K562 (cell line): ENCODE measurements around the gene LRP1B. TPM values are rescaled to one million over a fixed set of nuclear protein-coding genes. Genes with fewer than 3 reads are reported as not detected.

Experiments used
- ATAC-seq: fragments of 200-7000 bp; cut with Tn5 transposase; 3 replicates; pipeline ENCODE4 v1.9.1; 2020; ENCODE audit warnings: moderate library complexity
- BruUV-seq: library from RNA; stranded (reverse); fragments of 400-500 nt; replicated peaks from 2 replicates; lab custom pipeline; 2021; lab: Mats Ljungman, UMichigan
- CTCF ChIA-PET: fragments of 300-600 bp; formaldehyde crosslinking; extraction: SDS; loops from one replicate; lab custom pipeline; 2021; ENCODE audit warnings: low intra/inter-chr PET ratio; lab: Yijun Ruan, JAX
- POLR2A ChIA-PET: fragments of 300-600, 350-650 bp; sonication (Branson Sonifier 250); formaldehyde crosslinking; extraction: SDS; loops from one replicate; lab custom pipeline; 2021; ENCODE audit warnings: antibody characterized with exemption, inconsistent platforms; lab: Yijun Ruan, JAX
- DNase-seq, 4 experiments: peaks; one replicate each; pipeline versions ENCODE4 v3.0.0 to v3.0.0-alpha.2; 2011 to 2018; ENCODE audit warnings: low spot score in 3 of 4, mixed read lengths in 3 of 4; ENCODE audit errors: extremely low read depth in 1 of 4
- FAIRE-seq: peaks from 2 replicates; lab custom pipeline; 2011; peaks lifted over from hg19 to GRCh38; lab: Jason Lieb, UNC
- H2AFZ ChIP-seq: 2 replicates; pipeline ENCODE4 v1.6.0; 2011; ENCODE audit warnings: low read depth, low read length, control low read depth, inconsistent platforms
- H3K27ac ChIP-seq: fragments of 200-600 bp; 3 replicates; pipeline ENCODE4 v1.8.0; 2011; ENCODE audit warnings: low read depth, mild to moderate bottlenecking, control low read depth, inconsistent platforms, low read length, moderate library complexity, mixed read lengths; ENCODE audit errors: extremely low read depth
- H3K27me3 ChIP-seq, 2 experiments: fragments of 300-600 bp in 1 of 2; 2 replicates in 1 of 2; 3 replicates in 1 of 2; pipeline versions ENCODE4 v1.6.0 to v1.8.0; 2011; ENCODE audit warnings: inconsistent platforms in 2 of 2, low read length in 2 of 2, mild to moderate bottlenecking in 1 of 2, mixed read lengths in 1 of 2, moderate library complexity in 1 of 2; ENCODE audit not compliant: control insufficient read depth in 2 of 2, insufficient read depth in 2 of 2
- H3K36me3 ChIP-seq: fragments of 300-600 bp; 3 replicates; pipeline ENCODE4 v1.8.0; 2011; ENCODE audit warnings: mild to moderate bottlenecking, low read length, inconsistent platforms; ENCODE audit not compliant: control insufficient read depth, insufficient read depth
- H3K4me1 ChIP-seq, 2 experiments: fragments of 200-600 bp in 1 of 2; replicated peaks in 1 of 2; 2 replicates in 1 of 2; 3 replicates in 1 of 2; pipeline versions ENCODE4 v1.5.1 to v1.8.0; 2011; ENCODE audit warnings: inconsistent platforms in 2 of 2, low read length in 2 of 2, mild to moderate bottlenecking in 1 of 2, mixed read lengths in 1 of 2, moderate library complexity in 1 of 2; ENCODE audit not compliant: control insufficient read depth in 2 of 2, insufficient read depth in 2 of 2
- H3K4me2 ChIP-seq: 2 replicates; pipeline ENCODE4 v1.6.1; 2011; ENCODE audit warnings: low read length, control low read depth, inconsistent platforms, mixed read lengths; ENCODE audit not compliant: insufficient read depth
- H3K4me3 ChIP-seq: fragments of 200-600 bp; sonication (generic), shearing (Covaris generic); 2 replicates; pipeline ENCODE4 v1.5.1; 2016; ENCODE audit warnings: control low read depth, inconsistent platforms
- H3K79me2 ChIP-seq: fragments of 200-600 bp; 3 replicates; pipeline ENCODE4 v1.8.0; 2011; ENCODE audit warnings: low read length, inconsistent platforms; ENCODE audit not compliant: control insufficient read depth, insufficient read depth
- H3K9ac ChIP-seq, 2 experiments: 2 replicates each; pipeline versions ENCODE4 v1.6.0 to v1.6.1; 2011; ENCODE audit warnings: low read depth in 2 of 2, low read length in 2 of 2, control low read depth in 1 of 2, inconsistent platforms in 1 of 2, mild to moderate bottlenecking in 1 of 2, mixed read lengths in 1 of 2; ENCODE audit not compliant: insufficient read depth in 1 of 2
- H3K9me1 ChIP-seq: one replicate; pipeline ENCODE4 v1.6.0; 2011; ENCODE audit warnings: inconsistent platforms, mild to moderate bottlenecking, low read length, moderate library complexity; ENCODE audit not compliant: control insufficient read depth, insufficient read depth
- H3K9me3 ChIP-seq: replicated peaks from 2 replicates; pipeline ENCODE4 v1.5.1; 2011; ENCODE audit warnings: low read depth, low read length, inconsistent platforms; ENCODE audit not compliant: control insufficient read depth, insufficient read depth
- H4K20me1 ChIP-seq: replicated peaks from 2 replicates; pipeline ENCODE4 v1.6.1; 2011; ENCODE audit warnings: low read length, inconsistent platforms, mixed read lengths; ENCODE audit not compliant: control insufficient read depth, insufficient read depth
- ATF1 ChIP-seq, 2 experiments: fragments of 450-650 bp in 1 of 2; IDR thresholded peaks; 2 replicates each; pipeline ENCODE4 v1.6.1; 2016; ENCODE audit warnings: missing compliant biosample characterization in 1 of 2, missing genetic modification characterization in 1 of 2
- BRCA1 ChIP-seq, 2 experiments: fragments of 450-650 bp in 1 of 2; sonication (generic) in 1 of 2; formaldehyde crosslinking in 1 of 2; IDR thresholded peaks; 2 replicates each; pipeline versions ENCODE4 v1.5.0 to v1.6.1; 2017 to 2020; ENCODE audit warnings: mild to moderate bottlenecking in 1 of 2, missing genetic modification reagents in 1 of 2
- CTCFL ChIP-seq: IDR thresholded peaks from 2 replicates; pipeline ENCODE4 v1.6.1; 2011; ENCODE audit warnings: borderline replicate concordance, low read depth, mild to moderate bottlenecking, moderate library complexity, low read length; ENCODE audit not compliant: insufficient read depth, poor library complexity, severe bottlenecking
- DMBX1 ChIP-seq: fragments of 250-450 bp; sonication (Bioruptor Pico); IDR thresholded peaks from 2 replicates; pipeline ENCODE4 v1.8.0; 2022; ENCODE audit warnings: inconsistent platforms, mild to moderate bottlenecking, moderate library complexity, borderline replicate concordance
- GABPA ChIP-seq: fragments of 200-800 bp; sonication (Bioruptor generic); conservative IDR thresholded peaks from 2 replicates; pipeline ENCODE4 v1.6.1; 2016; ENCODE audit warnings: low read depth, missing genetic modification characterization, missing compliant biosample characterization
- GTF3C2 ChIP-seq: IDR thresholded peaks from 3 replicates; pipeline ENCODE4 v1.6.1; 2011; ENCODE audit warnings: borderline replicate concordance, mild to moderate bottlenecking, moderate library complexity; ENCODE audit not compliant: insufficient read length; ENCODE audit errors: extremely low read depth
- NELFE ChIP-seq: IDR thresholded peaks from 2 replicates; pipeline ENCODE4 v1.6.1; 2011; ENCODE audit warnings: mild to moderate bottlenecking; ENCODE audit not compliant: insufficient read depth, insufficient read length
- PHF8 ChIP-seq: fragments of 200-600 bp; sonication (generic); IDR thresholded peaks from 2 replicates; pipeline ENCODE4 v1.6.1; 2012; ENCODE audit warnings: mixed run types, mild to moderate bottlenecking, inconsistent platforms, low read length, moderate library complexity, borderline replicate concordance
- PHTF2 ChIP-seq: fragments of 250-450 bp; sonication (Bioruptor Pico); IDR thresholded peaks from 2 replicates; pipeline ENCODE4 v1.5.0; 2021; ENCODE audit warnings: mild to moderate bottlenecking
- STAG1 ChIP-seq: sonication (generic); formaldehyde crosslinking; IDR thresholded peaks from 2 replicates; pipeline ENCODE4 v1.5.0; 2020; ENCODE audit warnings: missing genetic modification reagents, borderline replicate concordance
- TAL1 ChIP-seq: fragments of 450-650 bp; IDR thresholded peaks from 2 replicates; pipeline ENCODE4 v1.6.1; 2016; ENCODE audit warnings: mild to moderate bottlenecking
- TRIM24 ChIP-seq, 2 experiments: fragments of 450-650 bp; IDR thresholded peaks; 2 replicates each; pipeline ENCODE4 v1.6.1; 2016
- YY1 ChIP-seq, 3 experiments: IDR thresholded peaks; 2 replicates each; pipeline ENCODE4 v1.6.1; 2011; ENCODE audit warnings: low read length in 2 of 3, mild to moderate bottlenecking in 2 of 3, moderate library complexity in 2 of 3, borderline replicate concordance in 1 of 3, control low read depth in 1 of 3, low read depth in 1 of 3; ENCODE audit not compliant: insufficient read depth in 3 of 3, insufficient replicate concordance in 2 of 3, control insufficient read depth in 1 of 3, insufficient read length in 1 of 3; ENCODE audit errors: extremely low read depth in 1 of 3
- ZBTB26 ChIP-seq: fragments of 450-650 bp; formaldehyde crosslinking; IDR thresholded peaks from 2 replicates; pipeline ENCODE4 v1.4.0; 2022; ENCODE audit warnings: missing genetic modification characterization
- ZNF143 ChIP-seq: sonication (generic); formaldehyde crosslinking; IDR thresholded peaks from 2 replicates; pipeline ENCODE4 v1.9.0; 2022; ENCODE audit warnings: mild to moderate bottlenecking, missing genetic modification reagents
- ZNF644 ChIP-seq: fragments of 200-800 bp; sonication (Bioruptor generic); IDR thresholded peaks from 2 replicates; pipeline ENCODE4 v1.6.1; 2016; ENCODE audit warnings: low read depth, missing genetic modification characterization, missing compliant biosample characterization
- WGBS: fragments of 100-300 bp; shearing (Covaris generic); methylation state at CpG from one replicate; pipeline ENCODE4 v1.1.6; 2016; ENCODE audit warnings: low coverage, mixed read lengths; ENCODE audit not compliant: insufficient coverage; ENCODE audit errors: missing lambda C conversion rate; 5-methylcytosine and 5-hydroxymethylcytosine counted together
- in situ Hi-C: fragments of 300-500 bp; cut with MboI; formaldehyde crosslinking; loops from 4 replicates; pipeline ENCODE4 v1.15.0; 2018; ENCODE audit warnings: inconsistent platforms, mixed read lengths
- intact Hi-C: fragments of 100-400 bp; cut with micrococcal nuclease; formaldehyde crosslinking; loops from 2 replicates; pipeline ENCODE4 v1.14.2; 2022
- polyA plus RNA-seq, 8 experiments: library from polyadenylated mRNA; depleted of rRNA in 4 of 8; stranded (reverse) in 5 of 8; unstranded in 3 of 8; fragments of >200 nt; fragmentation: Nextera tagmentation in 2 of 8; fragmentation: Illumina TruSeq in 1 of 8; extraction: Ambion mirVana in 2 of 8; extraction: Trizol in 1 of 8; gene quantifications; 2 replicates each; pipeline versions ENCODE4 v1.2.1 to v1.2.3, GENCODE V29; 2011 to 2014; ENCODE audit warnings: inconsistent platforms in 1 of 8, missing spikeins in 1 of 8
- total RNA-seq, 7 experiments: library from RNA; depleted of rRNA in 6 of 7; stranded (reverse); fragments of >200 nt in 6 of 7; fragmentation: Illumina TruSeq in 2 of 7; extraction: Trizol in 2 of 7; gene quantifications; 2 replicates each; pipeline versions ENCODE4 v1.2.1 to v1.2.3, GENCODE V29; 2011 to 2021; ENCODE audit warnings: low replicate concordance in 1 of 7

The LRP1B gene
- total and polyA plus RNA-seq, 9 of the 15 experiments (the other 6 are each of a cell fraction or from before 2014, with no cell fraction given) = not detected

- Histone ChIP-seq H3K9me1 (no peaks in the 10 kb centered on the region), H3K27me3 (no peaks in the 10 kb centered on the region), H3K4me3 (no peak overlapping the region), H3K79me2 (no peaks in the 10 kb centered on the region), H4K20me1 (no peaks in the 10 kb centered on the region), H3K4me2 (no peak overlapping the region), H2AFZ (no peak overlapping the region), H3K9me3 (no peaks in the 10 kb centered on the region), H3K36me3 (no peaks in the 10 kb centered on the region), H3K9ac (no peak overlapping the region), H3K27ac (no peak overlapping the region), H3K4me1 (no peaks in the 10 kb centered on the region)
- in situ Hi-C loops (no loop called here), intact Hi-C loops (no loop called here)
- CTCF ChIA-PET = no interaction called here
- DNase-seq = no peak
- 0% methylated on average over 2 of the region's 2 CpGs for WGBS
- no peak for FAIRE-seq
- ATAC-seq = no peak
- POLR2A ChIA-PET = no interaction called here
- no TSS peak for BruUV-seq
- no peak for TF ChIP-seq YY1 (IDR thresholded peaks at IDR 0.05; ENCODE audit: borderline replicate concordance in 1 of 3, control insufficient read depth in 1 of 3, extremely low read depth in 1 of 3, insufficient read depth in 3 of 3, insufficient read length in 1 of 3, insufficient replicate concordance in 2 of 3, low read depth in 1 of 3, low read length in 2 of 3)
- TF ChIP-seq CTCFL = no peak
- TF ChIP-seq GABPA (tag) = no peak
- TF ChIP-seq PHTF2 (CRISPR knock-in tag) = no peak
- TF ChIP-seq ATF1 (CRISPR knock-in tag; IDR thresholded peaks at IDR 0.05) = no peak
- TF ChIP-seq ATF1 (tag; IDR thresholded peaks at IDR 0.05) = no peak
- no peak for TF ChIP-seq GTF3C2
- no peak for TF ChIP-seq ZNF644 (tag)
- no peak for TF ChIP-seq NELFE
- TF ChIP-seq TAL1 = no peak
- TF ChIP-seq ZNF143 = no peak
- no peak for TF ChIP-seq DMBX1 (CRISPR knock-in tag)
- TF ChIP-seq STAG1 = no peak
- TF ChIP-seq BRCA1 (IDR thresholded peaks at IDR 0.05) = no peak
- no peak for TF ChIP-seq BRCA1 (CRISPR knock-in tag; IDR thresholded peaks at IDR 0.05)
- TF ChIP-seq ZBTB26 (CRISPR knock-in tag) = no peak
- TF ChIP-seq PHF8 = no peak
- TF ChIP-seq TRIM24 (IDR thresholded peaks at IDR 0.05) = no peak
Measured at GRCh38 chr2:141791521-141791920, 339.3 kb downstream of the LRP1B start.
